Osteocyte (in vitro differentiated cells): Measurements from ENCODE around the gene MROH7. TPM values are rescaled to one million over a fixed set of nuclear protein-coding genes. Genes with fewer than 3 reads are reported as not detected.
A peak's percentile ranks its signal among the peaks of the same experiment; 100 is the strongest.

Source experiments
- DNase-seq: peaks from one replicate; pipeline ENCODE4 v3.0.0; 2021; ENCODE audit warnings: mixed read lengths; ENCODE audit not compliant: unreplicated experiment; ENCODE audit errors: extremely low spot score
- H3K27ac Mint-ChIP-seq: one replicate; pipeline ENCODE4 v1.8.0; 2021; ENCODE audit warnings: mild to moderate bottlenecking, mixed read lengths; ENCODE audit not compliant: unreplicated experiment
- H3K27me3 Mint-ChIP-seq: one replicate; pipeline ENCODE4 v1.8.0; 2021; ENCODE audit warnings: mixed read lengths; ENCODE audit not compliant: unreplicated experiment
- H3K36me3 Mint-ChIP-seq: one replicate; pipeline ENCODE4 v1.8.0; 2021; ENCODE audit warnings: mixed read lengths; ENCODE audit not compliant: unreplicated experiment
- H3K4me1 Mint-ChIP-seq: one replicate; pipeline ENCODE4 v1.8.0; 2021; ENCODE audit warnings: mixed read lengths; ENCODE audit not compliant: unreplicated experiment
- H3K4me3 Mint-ChIP-seq: one replicate; pipeline ENCODE4 v1.8.0; 2021; ENCODE audit warnings: mild to moderate bottlenecking, moderate library complexity, mixed read lengths; ENCODE audit not compliant: unreplicated experiment
- H3K9me3 Mint-ChIP-seq: one replicate; pipeline ENCODE4 v1.8.0; 2021; ENCODE audit warnings: mixed read lengths; ENCODE audit not compliant: unreplicated experiment
- total RNA-seq: library from RNA; stranded (reverse); gene quantifications from 2 replicates; pipeline ENCODE4 v1.2.1, GENCODE V29; 2021
- TF ChIP-seq, protein P1 (sequence below): fragments of 200-600 bp; sonication (generic); IDR thresholded peaks from 2 replicates; pipeline ENCODE4 v1.5.0; 2021; ENCODE audit warnings: antibody characterized with exemption, mild to moderate bottlenecking, moderate library complexity

Gene MROH7
- total RNA-seq, 1 donor from 2014 or later = 0.11 TPM

DNA sequence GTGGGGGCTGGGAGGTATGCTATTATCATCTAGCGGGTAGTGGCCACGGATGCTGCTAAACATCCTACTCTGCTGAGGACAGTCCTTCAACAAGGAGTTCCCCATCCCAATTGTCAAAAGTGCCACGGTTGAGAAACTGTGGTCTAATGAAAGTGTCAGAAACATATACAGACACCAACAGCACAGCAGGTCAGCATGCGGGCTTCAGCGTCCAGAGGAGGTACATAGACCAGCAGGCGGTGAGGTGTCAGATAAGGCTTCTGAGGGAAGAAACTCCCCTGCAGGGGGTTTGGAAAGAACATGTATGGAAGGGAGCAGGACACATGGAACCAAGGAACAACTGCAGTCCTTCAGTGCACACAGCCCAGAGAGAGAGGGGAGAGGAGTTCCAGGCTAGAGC is 69.3 kb downstream of the MROH7 start:
- Mint-ChIP-seq H3K27me3 (peaks cover 34% of the 10 kb centered on the region), H3K9me3 (no peaks in the 10 kb centered on the region)
- TF ChIP-seq, protein P1, sequence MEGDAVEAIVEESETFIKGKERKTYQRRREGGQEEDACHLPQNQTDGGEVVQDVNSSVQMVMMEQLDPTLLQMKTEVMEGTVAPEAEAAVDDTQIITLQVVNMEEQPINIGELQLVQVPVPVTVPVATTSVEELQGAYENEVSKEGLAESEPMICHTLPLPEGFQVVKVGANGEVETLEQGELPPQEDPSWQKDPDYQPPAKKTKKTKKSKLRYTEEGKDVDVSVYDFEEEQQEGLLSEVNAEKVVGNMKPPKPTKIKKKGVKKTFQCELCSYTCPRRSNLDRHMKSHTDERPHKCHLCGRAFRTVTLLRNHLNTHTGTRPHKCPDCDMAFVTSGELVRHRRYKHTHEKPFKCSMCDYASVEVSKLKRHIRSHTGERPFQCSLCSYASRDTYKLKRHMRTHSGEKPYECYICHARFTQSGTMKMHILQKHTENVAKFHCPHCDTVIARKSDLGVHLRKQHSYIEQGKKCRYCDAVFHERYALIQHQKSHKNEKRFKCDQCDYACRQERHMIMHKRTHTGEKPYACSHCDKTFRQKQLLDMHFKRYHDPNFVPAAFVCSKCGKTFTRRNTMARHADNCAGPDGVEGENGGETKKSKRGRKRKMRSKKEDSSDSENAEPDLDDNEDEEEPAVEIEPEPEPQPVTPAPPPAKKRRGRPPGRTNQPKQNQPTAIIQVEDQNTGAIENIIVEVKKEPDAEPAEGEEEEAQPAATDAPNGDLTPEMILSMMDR = no peak

DNA sequence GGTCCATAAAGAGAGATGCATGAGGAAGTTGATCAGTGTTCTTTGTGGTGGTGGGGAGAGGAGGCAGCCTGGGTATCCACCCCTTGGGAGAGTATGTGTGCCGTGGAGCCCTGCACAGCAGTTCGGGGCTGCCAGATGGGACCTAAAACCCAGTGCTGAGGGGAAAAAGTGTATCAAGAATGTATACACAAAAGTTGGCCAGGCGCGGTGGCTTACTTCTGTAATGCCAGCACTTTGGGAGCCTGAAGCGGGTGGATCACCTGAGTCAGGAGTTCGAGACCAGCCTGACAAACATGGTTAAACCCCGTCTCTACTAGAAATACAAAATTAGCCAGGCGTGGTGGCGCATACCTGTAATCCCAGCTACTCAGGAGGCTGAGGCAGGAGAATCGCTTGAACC is 70.0 kb downstream of the MROH7 start:
- Mint-ChIP-seq H3K9me3 (no peaks in the 10 kb centered on the region), H3K36me3 (no peaks in the 10 kb centered on the region), H3K27ac (no peak overlapping the region), H3K4me3 (no peak overlapping the region), H3K4me1 (peaks cover 12% of the 10 kb centered on the region), H3K27me3 (peaks cover 31% of the 10 kb centered on the region)
- peak; percentile 40 for DNase-seq
- TF ChIP-seq, protein P1 = no peak

More for the DNA sequence above, 69.3 kb downstream of the MROH7 start:
- DNase-seq = peak; percentile 71
- Mint-ChIP-seq H3K4me1 (peaks cover 5% of the 10 kb centered on the region), H3K27ac (no peak overlapping the region), H3K36me3 (no peaks in the 10 kb centered on the region), H3K4me3 (no peak overlapping the region)

DNA sequence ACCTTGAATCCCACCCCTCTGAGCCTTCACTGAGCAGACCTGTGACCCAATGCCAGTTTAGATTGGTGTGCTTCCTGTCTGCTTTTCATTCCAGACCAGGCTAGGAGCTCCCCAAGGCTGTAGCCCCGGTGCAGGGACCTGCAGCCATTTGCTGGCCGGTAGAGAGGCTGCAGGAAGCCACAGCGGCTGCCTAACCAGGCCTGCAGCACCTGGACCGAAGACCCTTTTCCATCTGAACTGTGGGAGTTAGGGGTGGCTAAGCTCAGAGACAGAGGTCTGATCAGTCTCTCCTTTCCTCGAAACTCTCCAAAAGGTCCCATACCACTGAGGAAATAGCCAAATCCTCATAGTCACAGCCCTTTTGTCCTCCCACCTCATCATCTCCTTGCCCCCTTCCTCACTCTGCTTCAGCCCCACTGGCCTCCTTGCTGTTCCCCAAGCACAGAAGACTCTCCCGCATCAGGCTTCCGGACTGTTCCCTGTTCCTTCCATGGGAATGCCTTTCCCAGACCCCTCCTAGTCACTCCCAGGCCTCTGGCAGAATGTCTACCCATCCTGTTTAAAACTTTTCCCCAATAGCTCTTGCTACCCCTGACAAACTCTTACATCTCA is 73.4 kb downstream of the MROH7 start:
- Mint-ChIP-seq H3K27ac (peak overlapping the region; percentile 85), H3K4me3 (peak overlapping the region; percentile 94), H3K27me3 (peaks cover 17% of the 10 kb centered on the region), H3K9me3 (no peaks in the 10 kb centered on the region), H3K4me1 (peaks cover 19% of the 10 kb centered on the region), H3K36me3 (peaks cover 13% of the 10 kb centered on the region)
- TF ChIP-seq, protein P1 = no peak
- peak; percentile 76 for DNase-seq

DNA sequence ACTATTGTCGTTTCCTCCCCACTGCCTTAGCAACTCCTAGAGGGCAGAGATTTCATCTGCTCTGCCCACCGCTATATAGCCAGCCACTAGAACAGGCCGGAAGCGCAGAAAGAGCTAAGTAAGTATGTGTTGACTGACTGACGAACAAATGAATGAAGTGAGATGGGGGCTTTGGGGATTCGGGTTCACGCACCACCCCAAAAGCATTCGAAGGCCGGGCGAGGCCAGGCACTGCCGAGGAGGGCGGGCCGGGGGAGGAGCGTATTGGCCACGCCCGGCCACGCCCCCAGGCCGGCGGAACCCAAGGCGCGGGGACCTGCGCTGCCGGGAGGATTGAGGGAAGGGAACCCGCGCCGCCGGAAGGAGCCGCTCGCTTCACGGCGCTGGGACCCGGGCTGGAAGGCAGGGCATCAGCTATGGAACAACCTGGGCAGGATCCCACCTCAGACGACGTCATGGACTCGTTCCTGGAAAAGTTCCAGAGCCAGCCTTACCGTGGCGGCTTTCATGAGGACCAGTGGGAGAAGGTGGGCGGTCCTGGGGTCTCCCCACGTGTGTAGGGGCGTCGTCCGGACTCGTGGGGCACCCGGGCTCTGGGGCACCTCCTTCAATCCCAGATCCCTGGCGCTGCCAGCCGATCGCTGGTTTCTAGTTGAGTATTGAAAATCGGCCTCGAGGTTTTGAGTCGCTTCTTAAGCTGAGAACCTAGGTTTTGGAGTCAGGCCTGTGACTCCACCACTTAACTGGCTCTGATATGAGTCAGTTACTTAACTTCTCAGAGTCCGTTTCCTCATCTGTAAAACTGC is 74.1 kb downstream of the MROH7 start, which contains the start of gene TTC4:
Gene TTC4 (plus strand): TSS at position 369 of the 806 bp plus-strand sequence. CDS start 48 bp downstream, at position 417.
- peaks cover 12% of the 10 kb centered on the region for H3K27me3 Mint-ChIP-seq
- H3K4me3 Mint-ChIP-seq = peak within 1 kb of the TSS; percentile 94
- no peaks in the 10 kb centered on the region for H3K9me3 Mint-ChIP-seq
- peaks cover 19% of the 10 kb centered on the region for H3K4me1 Mint-ChIP-seq
- peaks cover 17% of the 10 kb centered on the region for H3K36me3 Mint-ChIP-seq
- peak; percentile 92 for DNase-seq
- TF ChIP-seq, protein P1 = peak; percentile 24
- H3K27ac Mint-ChIP-seq = peak within 1 kb of the TSS; percentile 85
